WTC11 (cell line): ENCODE results near the gene CHPT1.

ENCODE experiments used
- MAX ChIP-seq: sonication (generic); formaldehyde crosslinking; IDR thresholded peaks from 2 replicates; pipeline ENCODE4 v1.8.0; 2022; ENCODE audit warnings: mild to moderate bottlenecking, missing genetic modification reagents
- NFE2L1 ChIP-seq: sonication (generic); formaldehyde crosslinking; IDR thresholded peaks from 2 replicates; pipeline ENCODE4 v1.8.1; 2023; ENCODE audit warnings: missing genetic modification reagents

- no peak for TF ChIP-seq MAX (CRISPR knock-in tag)
- TF ChIP-seq NFE2L1 = no peak
Measured at GRCh38 chr12:101743724-101744472, 46.5 kb downstream of the CHPT1 start.
